GM12878 (cell line): ENCODE results near the gene CSF1R. TPM values are rescaled to one million over a fixed set of nuclear protein-coding genes. Genes with fewer than 3 reads are reported as not detected.

Experiments
- ATAC-seq: fragments of 200-7000 bp; cut with Tn5 transposase; 3 replicates; pipeline ENCODE4 v1.9.1; 2020; ENCODE audit warnings: mild to moderate bottlenecking, moderate library complexity
- BruUV-seq: library from RNA; stranded (reverse); fragments of 400-500 nt; replicated peaks from 2 replicates; lab custom pipeline; 2021; lab: Mats Ljungman, UMichigan
- CTCF ChIA-PET: fragments of 300-600 bp; sonication (Branson Sonifier 250); formaldehyde crosslinking; extraction: SDS; loops from one replicate; lab custom pipeline; 2021; ENCODE audit warnings: inconsistent platforms; lab: Yijun Ruan, JAX
- POLR2A ChIA-PET: fragments of 350-600 bp; formaldehyde crosslinking; extraction: SDS; loops from one replicate; lab custom pipeline; 2021; ENCODE audit warnings: inconsistent platforms; lab: Charles Lee
- RAD21 ChIA-PET: fragments of 300-600 bp; sonication (Branson Sonifier 250); formaldehyde crosslinking; loops from one replicate; lab custom pipeline; 2023; ENCODE audit warnings: antibody characterized with exemption; ENCODE audit not compliant: unreplicated experiment; lab: Charles Lee
- SMC1A ChIA-PET: fragments of 300-600 bp; sonication (Branson Sonifier 250); formaldehyde crosslinking; loops from one replicate; lab custom pipeline; 2023; ENCODE audit not compliant: unreplicated experiment, uncharacterized antibody; lab: Charles Lee
- DNase-seq: peaks from one replicate; pipeline ENCODE4 v3.0.0-alpha.2; 2011; ENCODE audit warnings: low read depth, low spot score
- FAIRE-seq: peaks from 3 replicates; lab custom pipeline; 2011; peaks lifted over from hg19 to GRCh38; lab: Jason Lieb, UNC
- H2AFZ ChIP-seq: 2 replicates; pipeline ENCODE4 v1.6.0; 2011; ENCODE audit warnings: low read depth, low read length, control low read depth; ENCODE audit not compliant: control insufficient read depth
- H3K27ac ChIP-seq: 2 replicates; pipeline ENCODE4 v1.5.1; 2011; ENCODE audit warnings: control low read depth; ENCODE audit not compliant: control insufficient read depth, insufficient read depth
- H3K27me3 ChIP-seq, 2 experiments: replicated peaks in 1 of 2; 2 replicates each; pipeline versions ENCODE4 v1.6.0 to v1.6.1; 2011; ENCODE audit warnings: low read length in 1 of 2; ENCODE audit not compliant: control insufficient read depth in 2 of 2, insufficient read depth in 2 of 2
- H3K36me3 ChIP-seq, 2 experiments: 2 replicates each; pipeline ENCODE4 v1.5.1; 2011; ENCODE audit warnings: low read length in 1 of 2; ENCODE audit not compliant: control insufficient read depth in 2 of 2, insufficient read depth in 2 of 2
- H3K4me1 ChIP-seq: 2 replicates; pipeline ENCODE4 v1.6.1; 2011; ENCODE audit warnings: mild to moderate bottlenecking, low read length, moderate library complexity, mixed read lengths; ENCODE audit not compliant: control insufficient read depth, insufficient read depth
- H3K4me2 ChIP-seq: 2 replicates; pipeline ENCODE4 v1.6.0; 2011; ENCODE audit warnings: control low read depth; ENCODE audit not compliant: control insufficient read depth, insufficient read depth
- H3K4me3 ChIP-seq: fragments of 200-600 bp; sonication (generic); 2 replicates; pipeline ENCODE4 v1.5.1; 2016
- H3K79me2 ChIP-seq: 2 replicates; pipeline ENCODE4 v1.6.0; 2011; ENCODE audit warnings: low read length; ENCODE audit not compliant: control insufficient read depth, insufficient read depth
- H3K9ac ChIP-seq: 2 replicates; pipeline ENCODE4 v1.8.0; 2011; ENCODE audit warnings: low read length, control low read depth, mixed read lengths; ENCODE audit not compliant: control insufficient read depth, insufficient read depth
- H3K9me3 ChIP-seq: replicated peaks from 3 replicates; pipeline ENCODE4 v1.5.1; 2011; ENCODE audit warnings: mild to moderate bottlenecking, low read length; ENCODE audit not compliant: control insufficient read depth, insufficient read depth
- H4K20me1 ChIP-seq: 2 replicates; pipeline ENCODE4 v1.6.0; 2011; ENCODE audit not compliant: control insufficient read depth, insufficient read depth
- ATF7 ChIP-seq: fragments of 450-650 bp; IDR thresholded peaks from 2 replicates; pipeline ENCODE4 v1.6.1; 2016; ENCODE audit warnings: low read depth, mild to moderate bottlenecking
- FOS ChIP-seq: IDR thresholded peaks from 3 replicates; pipeline ENCODE4 v1.6.1; 2011; ENCODE audit warnings: borderline replicate concordance; ENCODE audit not compliant: insufficient read length; ENCODE audit errors: extremely low read depth
- POLR2AphosphoS2 ChIP-seq: IDR thresholded peaks from 2 replicates; pipeline ENCODE4 v1.6.1; 2011; ENCODE audit warnings: low read depth, mild to moderate bottlenecking, low read length, improper control_type of control experiment, moderate library complexity
- RELA ChIP-seq: fragments of 450-650 bp; IDR thresholded peaks from 2 replicates; pipeline ENCODE4 v1.8.0; 2014; ENCODE audit warnings: borderline replicate concordance; ENCODE audit not compliant: partially characterized antibody
- WGBS: methylation state at CpG from one replicate; pipeline ENCODE4 v1.1.6; 2016; ENCODE audit warnings: low lambda C conversion rate; ENCODE audit not compliant: insufficient replicate concordance, insufficient coverage; ENCODE audit errors: missing lambda C conversion rate; 5-methylcytosine and 5-hydroxymethylcytosine counted together
- in situ Hi-C: fragments of 300-500 bp; cut with MboI; formaldehyde crosslinking; loops from 9 replicates; pipeline ENCODE4 v1.14.3; 2018; ENCODE audit warnings: mixed read lengths
- intact Hi-C: fragments of 100-400 bp; cut with micrococcal nuclease; formaldehyde crosslinking; loops from one replicate; pipeline ENCODE4 v1.14.2; 2022; ENCODE audit not compliant: unreplicated experiment
- polyA plus RNA-seq, 11 experiments: library from polyadenylated mRNA; depleted of rRNA in 4 of 11; unstranded in 6 of 11; stranded (reverse) in 5 of 11; fragments of >200 nt; fragmentation: Nextera tagmentation in 4 of 11; fragmentation: Illumina TruSeq in 1 of 11; extraction: Ambion mirVana in 4 of 11; extraction: Trizol in 1 of 11; gene quantifications; 1 replicate in 1 of 11; 2 replicates in 10 of 11; pipeline versions ENCODE4 v1.2.1 to v1.2.3, GENCODE V29; 2011 to 2016; ENCODE audit warnings: inconsistent platforms in 2 of 11, missing spikeins in 2 of 11, low read depth in 1 of 11
- total RNA-seq, 4 experiments: library from RNA; depleted of rRNA in 3 of 4; stranded (reverse); fragments of >200 nt in 3 of 4; fragmentation: Illumina TruSeq in 1 of 4; extraction: Trizol in 1 of 4; gene quantifications; 2 replicates each; pipeline versions ENCODE4 v1.2.1 to v1.2.3, GENCODE V29; 2013 to 2021
- TF ChIP-seq, protein P1 (sequence below): IDR thresholded peaks from 2 replicates; pipeline ENCODE4 v1.6.1; 2012; ENCODE audit warnings: low read length, inconsistent platforms
- TF ChIP-seq, protein P2 (sequence below): fragments of 450-650 bp; IDR thresholded peaks from 2 replicates; pipeline ENCODE4 v1.6.1; 2014; ENCODE audit warnings: mild to moderate bottlenecking

The CSF1R gene
- total and polyA plus RNA-seq, 10 of the 15 experiments (the other 5 are each of a cell fraction or from before 2014, with no cell fraction given), result 0.35 to 3.6 (median 1.2) TPM

DNA sequence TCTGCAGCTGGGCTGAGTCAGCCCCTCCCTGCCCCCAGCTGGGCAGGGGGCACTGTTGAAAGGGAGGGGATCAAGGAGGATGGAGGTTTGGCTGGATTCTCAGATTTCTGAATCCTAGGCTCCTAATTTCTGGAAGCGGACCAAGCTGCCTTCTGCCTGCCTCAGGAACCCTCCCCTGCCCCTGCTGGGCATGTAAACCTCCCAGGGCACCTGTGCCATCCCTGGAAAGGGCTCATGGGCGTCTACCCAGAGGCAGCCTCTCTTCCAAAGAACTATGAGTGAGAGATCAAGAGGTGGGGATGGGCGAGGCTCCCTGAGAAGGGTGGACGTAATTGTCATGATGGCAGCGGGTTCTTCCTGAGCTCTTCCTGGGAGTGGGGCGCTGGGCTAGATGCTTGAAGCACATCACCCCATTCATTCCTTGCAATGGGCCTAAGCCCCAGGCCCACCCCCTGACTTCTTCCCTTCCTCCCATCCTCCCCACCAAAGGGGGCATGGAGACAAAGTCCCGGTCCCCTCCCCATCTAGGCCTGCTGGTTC, 21.6 kb downstream of the CSF1R start:
- TF ChIP-seq RELA, result no peak
- TF ChIP-seq FOS, result no peak
- no peak for TF ChIP-seq ATF7
- TF ChIP-seq, protein P1, sequence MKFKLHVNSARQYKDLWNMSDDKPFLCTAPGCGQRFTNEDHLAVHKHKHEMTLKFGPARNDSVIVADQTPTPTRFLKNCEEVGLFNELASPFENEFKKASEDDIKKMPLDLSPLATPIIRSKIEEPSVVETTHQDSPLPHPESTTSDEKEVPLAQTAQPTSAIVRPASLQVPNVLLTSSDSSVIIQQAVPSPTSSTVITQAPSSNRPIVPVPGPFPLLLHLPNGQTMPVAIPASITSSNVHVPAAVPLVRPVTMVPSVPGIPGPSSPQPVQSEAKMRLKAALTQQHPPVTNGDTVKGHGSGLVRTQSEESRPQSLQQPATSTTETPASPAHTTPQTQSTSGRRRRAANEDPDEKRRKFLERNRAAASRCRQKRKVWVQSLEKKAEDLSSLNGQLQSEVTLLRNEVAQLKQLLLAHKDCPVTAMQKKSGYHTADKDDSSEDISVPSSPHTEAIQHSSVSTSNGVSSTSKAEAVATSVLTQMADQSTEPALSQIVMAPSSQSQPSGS, result no peak
- TF ChIP-seq, protein P2, sequence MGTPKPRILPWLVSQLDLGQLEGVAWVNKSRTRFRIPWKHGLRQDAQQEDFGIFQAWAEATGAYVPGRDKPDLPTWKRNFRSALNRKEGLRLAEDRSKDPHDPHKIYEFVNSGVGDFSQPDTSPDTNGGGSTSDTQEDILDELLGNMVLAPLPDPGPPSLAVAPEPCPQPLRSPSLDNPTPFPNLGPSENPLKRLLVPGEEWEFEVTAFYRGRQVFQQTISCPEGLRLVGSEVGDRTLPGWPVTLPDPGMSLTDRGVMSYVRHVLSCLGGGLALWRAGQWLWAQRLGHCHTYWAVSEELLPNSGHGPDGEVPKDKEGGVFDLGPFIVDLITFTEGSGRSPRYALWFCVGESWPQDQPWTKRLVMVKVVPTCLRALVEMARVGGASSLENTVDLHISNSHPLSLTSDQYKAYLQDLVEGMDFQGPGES, result no peak
- no peak for TF ChIP-seq POLR2AphosphoS2
- H3K27me3 ChIP-seq, result no peaks in the 10 kb centered on the region; a peak in 1 of 4 replicates
- intact Hi-C loops, result no loop called here

More for the DNA sequence above, 21.6 kb downstream of the CSF1R start:
- ATAC-seq, result no peak
- Histone ChIP-seq H3K4me2 (no peak overlapping the region), H3K9me3 (no peaks in the 10 kb centered on the region), H3K9ac (no peak overlapping the region), H3K36me3 (no peaks in the 10 kb centered on the region), H3K4me1 (no peaks in the 10 kb centered on the region), H4K20me1 (no peaks in the 10 kb centered on the region), H3K4me3 (no peak overlapping the region), H3K27ac (no peak overlapping the region), H2AFZ (no peak overlapping the region), H3K79me2 (no peaks in the 10 kb centered on the region)
- ChIA-PET CTCF (interaction anchor here (0.9 to 3.0 kb wide), 2 partner anchors 10 to 154 kb away, joined by 4 to 12 read pairs; no protein-coding TSS in a partner anchor), POLR2A (no interaction called here), SMC1A (interaction anchor here (1.4 to 1.6 kb wide), 2 partner anchors 25 to 30 kb away, joined by 3 to 4 read pairs; no protein-coding TSS in a partner anchor), RAD21 (no interaction called here)
- in situ Hi-C loops, result no loop called here
- DNase-seq, result no peak
- WGBS, result 52% methylated on average over 7 of the region's 7 CpGs
- FAIRE-seq, result no peak
- no TSS peak for BruUV-seq
